Activated CD4-positive, alpha-beta T cell treated with anti-CD3 and anti-CD28 coated beads for 24 hours (primary cell): ENCODE measurements around the gene RPAP3.
A peak's percentile ranks its signal among the peaks of the same experiment; 100 is the strongest.

Source experiments
- DNase-seq, 2 donors: peaks; one replicate each; pipeline ENCODE4 v3.0.0-alpha.2; 2020; ENCODE audit warnings: low read depth in 2 of 2

The RPAP3 gene

DNA sequence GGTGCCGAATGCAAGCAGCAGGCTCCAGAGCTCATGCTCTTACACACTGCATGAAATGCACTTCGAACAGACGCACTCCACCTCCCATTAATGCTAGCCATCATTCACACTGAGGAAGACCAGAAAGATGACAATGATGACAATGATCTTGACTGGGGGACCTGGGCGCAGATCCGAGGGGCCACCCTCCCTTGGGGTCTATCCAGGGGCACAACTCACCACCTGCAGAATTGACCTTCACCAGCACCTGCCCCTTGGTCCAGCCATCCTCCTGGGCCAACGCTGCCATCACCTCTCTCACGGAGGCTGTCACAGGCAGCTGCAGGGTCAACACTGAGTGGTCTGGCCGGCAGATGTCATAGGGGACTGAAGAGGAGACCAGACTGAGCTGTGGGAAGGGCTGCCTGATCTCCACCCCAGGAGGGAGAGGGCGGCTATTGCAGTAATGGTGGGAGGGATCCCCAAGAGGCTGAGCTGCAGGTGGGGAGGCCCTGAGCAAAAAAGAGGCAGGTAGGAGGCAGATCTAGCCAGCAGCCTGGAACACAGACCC lies 37.6 kb upstream of the RPAP3 start:
- DNase-seq = no peak

- DNase-seq = peak; percentile 67 to 74
These were observed 36.5 kb upstream of the RPAP3 start for GRCh38 chr12:47742253-47742825.

DNA sequence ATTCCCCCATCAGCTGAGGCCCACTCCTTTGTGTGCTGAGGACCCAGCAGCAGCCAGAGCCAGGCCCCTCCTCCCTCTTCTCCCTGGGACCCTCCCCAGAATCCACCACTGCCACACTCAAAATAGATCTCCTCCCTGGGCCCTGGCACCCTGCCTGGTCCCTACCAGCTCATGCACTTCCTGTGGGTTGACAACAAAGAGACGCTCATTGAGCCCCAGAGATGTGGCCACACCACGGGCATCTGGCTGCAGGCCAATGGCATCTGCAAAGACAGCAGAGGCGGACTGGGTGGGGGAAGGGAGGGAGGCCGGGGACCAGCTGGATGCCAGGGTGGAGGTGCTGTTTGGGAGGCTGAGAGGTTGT lies 35.5 kb upstream of the RPAP3 start:
- DNase-seq = no peak

GRCh38 chr12:47740606-47741339 lies 34.9 kb upstream of the RPAP3 start:
- DNase-seq = no peak

DNA sequence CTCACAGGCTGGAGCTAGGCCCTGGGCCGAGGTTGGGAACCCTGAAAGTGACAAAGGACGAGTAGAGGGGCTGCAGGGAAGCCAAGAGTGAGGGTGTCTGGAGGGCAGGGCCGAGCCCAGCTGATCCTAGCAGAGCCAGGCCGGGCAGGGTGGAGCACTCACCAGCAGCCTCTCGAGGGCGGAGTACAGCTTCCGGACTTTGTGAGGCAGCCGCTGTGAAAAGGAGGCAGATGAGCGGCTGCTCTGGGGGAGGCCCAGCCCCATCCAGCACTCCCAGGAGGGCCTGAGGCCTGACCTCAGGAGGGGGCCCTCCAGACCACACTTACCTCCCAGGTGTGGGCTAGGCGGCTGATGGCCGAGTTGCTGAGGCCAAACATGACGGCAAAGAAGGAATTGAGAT lies 34.1 kb upstream of the RPAP3 start:
- no peak for DNase-seq

DNA sequence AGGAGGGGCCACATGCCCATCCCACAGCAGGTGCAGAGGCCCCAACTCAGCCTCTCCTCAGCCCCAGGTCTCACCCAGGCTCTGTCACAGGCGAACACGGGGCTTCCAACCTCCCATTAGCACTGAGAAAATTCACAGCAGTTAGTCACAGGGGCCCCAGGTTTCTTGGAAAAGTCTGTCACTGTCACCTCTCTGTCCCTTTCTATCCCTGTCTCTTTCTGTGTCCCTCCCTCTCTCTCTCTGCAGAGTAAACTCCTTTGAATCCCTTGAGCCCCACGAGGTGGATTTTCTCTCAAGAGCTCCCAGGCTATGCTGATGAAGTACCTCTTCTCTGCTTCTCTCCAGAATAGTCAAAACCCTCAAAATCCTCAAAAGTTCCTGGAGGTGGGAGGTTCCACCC lies 33.5 kb upstream of the RPAP3 start:
- no peak for DNase-seq

DNA sequence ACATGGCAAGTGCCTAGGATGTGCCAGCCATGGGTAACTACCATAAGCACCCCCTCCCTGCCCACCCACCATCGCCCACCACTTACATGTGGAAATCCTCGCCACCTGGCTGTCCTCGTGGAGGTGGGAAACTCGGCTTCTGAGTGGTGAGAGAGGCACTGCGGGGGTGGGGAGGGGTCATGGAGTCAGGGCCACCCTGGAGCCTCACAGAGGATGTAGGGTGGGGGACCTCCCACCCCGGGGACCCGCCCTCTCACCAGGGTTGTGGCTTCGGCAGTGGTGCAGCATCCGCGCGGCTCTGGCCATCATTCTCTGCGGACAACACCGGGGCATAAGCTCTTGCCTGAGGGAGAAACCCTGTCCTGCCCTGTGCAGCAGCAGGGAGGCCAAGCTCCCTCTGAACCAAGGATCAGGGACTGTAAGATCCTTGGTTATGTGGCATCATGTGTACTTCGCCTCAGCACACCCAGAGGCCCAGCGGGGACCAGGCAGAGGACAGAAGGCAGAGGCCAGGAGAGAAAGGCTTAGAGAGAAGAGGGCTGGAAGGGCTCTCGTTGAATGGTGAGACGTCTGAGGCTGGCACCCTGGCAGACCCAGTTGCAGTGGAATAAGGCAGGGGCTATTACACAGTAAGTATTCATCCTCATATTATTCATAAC lies 32.2 kb upstream of the RPAP3 start:
- DNase-seq = no peak

DNA sequence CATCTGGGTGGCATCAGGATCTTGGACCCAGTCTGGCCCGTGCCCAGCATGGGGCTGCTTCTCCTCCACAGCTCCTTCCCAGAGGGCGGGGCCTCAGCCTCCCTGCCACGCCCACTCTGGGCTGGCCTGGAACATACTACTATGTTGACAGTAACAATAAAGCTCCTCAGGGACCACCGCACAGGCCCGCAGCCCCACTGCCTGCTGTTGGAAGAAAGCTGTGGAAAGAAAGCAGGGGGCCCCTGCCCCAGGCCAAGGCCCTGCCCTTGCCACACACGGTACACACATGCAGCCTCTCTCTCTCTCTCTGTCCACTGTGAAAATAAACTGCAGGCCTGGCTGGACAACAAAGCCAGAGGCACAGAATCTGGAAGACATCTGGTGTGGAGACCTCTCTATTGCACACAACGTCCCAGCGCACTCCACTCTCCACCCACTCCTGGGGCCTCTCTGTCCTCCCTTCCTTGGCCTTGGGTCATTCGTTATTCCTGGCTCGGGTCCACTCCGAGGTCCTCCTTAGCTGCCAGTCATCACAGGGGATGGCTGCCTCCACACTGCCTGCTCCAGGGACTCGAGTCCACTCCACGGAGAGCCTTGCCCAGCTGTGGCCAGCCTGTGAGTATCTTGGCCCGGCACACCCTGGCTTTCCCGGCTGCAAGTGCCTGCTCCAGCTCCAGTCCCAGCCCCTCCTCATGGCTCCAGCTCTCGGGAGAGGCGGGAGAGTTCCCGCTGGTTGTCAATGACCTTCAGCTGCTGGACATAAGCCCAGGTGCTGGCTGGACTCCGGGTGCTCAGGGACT lies 31.2 kb upstream of the RPAP3 start:
- no peak for DNase-seq

DNA sequence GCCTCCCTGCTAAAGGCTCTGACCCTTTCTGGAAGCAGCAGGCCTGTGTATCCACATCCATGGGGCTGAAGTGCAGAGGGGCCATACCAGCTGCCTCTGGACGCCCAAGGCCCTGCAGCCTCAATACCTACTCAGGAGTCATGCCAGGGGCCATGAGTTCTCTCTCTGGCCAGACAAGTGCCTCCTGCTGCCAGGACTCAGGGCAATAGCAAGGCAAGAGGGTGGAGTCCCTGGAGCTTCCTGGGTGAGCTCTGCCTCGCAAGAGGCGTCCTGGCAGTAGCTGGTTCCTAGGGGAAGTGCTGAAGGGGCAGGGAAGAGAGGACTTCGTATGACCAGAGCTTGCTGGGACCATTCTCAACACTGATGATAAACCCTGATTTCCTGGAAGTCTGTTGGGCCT lies 30.4 kb upstream of the RPAP3 start:
- no peak for DNase-seq

DNA sequence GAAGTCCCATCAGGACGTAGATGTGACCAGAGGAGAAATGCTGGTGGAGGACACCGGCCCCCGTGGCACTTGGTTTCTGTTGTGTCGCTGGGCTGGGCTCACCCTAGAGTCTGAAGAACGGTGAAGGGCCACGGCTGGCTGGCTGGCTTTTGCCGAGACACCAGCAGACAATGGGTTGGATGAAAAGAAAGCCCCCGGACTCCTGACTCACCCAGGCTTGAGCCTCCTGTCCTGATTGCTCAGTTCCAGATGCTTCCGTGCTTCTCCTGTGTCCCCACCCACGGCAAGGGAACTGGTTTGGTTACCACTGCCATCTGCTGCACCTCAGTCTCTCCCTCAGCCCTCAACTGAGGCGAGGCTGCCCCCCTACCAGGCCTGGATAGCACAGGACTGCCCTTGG lies 29.8 kb upstream of the RPAP3 start:
- DNase-seq = no peak

- no peak for DNase-seq
These were observed 29.1 kb upstream of the RPAP3 start for GRCh38 chr12:47734725-47735480.

DNA sequence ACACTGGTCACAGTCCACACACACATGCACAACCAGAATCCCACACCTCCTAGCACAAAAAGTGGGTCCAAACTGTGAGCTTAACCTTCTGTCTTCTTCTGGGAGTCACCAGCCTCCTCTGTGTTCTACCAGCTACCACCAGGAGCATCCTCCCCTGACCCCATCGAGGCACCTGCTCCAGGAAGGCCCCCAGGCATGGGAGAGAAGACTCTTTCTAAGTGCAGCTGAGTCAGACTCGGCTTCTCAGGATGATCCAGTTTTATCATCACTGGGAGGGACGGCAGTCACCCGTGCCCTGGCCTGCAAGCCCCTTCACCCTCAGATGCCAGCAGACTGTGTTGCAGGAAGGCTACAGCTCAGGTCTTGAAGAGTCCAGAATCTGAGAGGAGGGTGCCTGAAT lies 27.3 kb upstream of the RPAP3 start:
- no peak for DNase-seq

GRCh38 chr12:47732504-47732903 lies 26.7 kb upstream of the RPAP3 start:
- DNase-seq = no peak

DNA sequence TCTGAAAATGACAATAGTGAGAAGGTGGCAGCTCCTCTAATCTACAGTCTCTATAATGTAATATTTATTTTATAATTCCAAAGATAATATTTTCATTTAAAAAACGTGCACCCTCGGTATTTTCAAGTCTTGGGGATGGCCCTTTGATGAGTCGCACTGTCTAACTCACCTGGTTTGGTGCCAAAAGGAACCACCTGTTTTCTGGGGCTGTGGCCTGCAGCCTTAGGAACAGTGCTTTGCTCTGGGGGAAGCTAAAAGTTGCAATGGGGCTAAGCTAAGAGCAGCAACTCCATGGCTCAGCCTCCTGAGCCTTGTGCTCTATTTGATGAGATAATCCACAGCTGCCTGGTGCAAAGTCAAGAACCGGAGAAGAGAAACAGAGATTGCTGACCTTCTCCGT lies 25.9 kb upstream of the RPAP3 start:
- DNase-seq = no peak

DNA sequence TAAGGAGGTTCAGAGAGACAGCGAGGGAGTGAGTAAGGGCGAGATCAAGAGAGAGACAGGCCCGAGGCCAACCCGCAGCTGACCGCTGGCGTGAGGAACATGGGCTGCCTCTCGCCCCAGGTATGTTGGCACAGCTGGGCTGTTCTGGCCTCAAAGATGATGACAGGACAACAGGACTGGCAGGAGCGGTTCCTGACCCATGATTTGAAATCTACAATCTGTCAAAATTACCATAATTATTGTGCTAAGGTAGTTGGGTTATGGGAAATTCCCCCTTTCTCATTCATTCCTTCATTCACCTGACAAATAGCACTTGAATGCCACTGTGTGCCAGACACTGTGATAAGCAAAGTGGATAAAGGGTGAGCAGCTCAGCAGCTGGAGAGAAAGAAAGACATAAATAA lies 24.5 kb upstream of the RPAP3 start:
- DNase-seq = no peak

GRCh38 chr12:47729233-47729632 lies 23.4 kb upstream of the RPAP3 start:
- DNase-seq = no peak

DNA sequence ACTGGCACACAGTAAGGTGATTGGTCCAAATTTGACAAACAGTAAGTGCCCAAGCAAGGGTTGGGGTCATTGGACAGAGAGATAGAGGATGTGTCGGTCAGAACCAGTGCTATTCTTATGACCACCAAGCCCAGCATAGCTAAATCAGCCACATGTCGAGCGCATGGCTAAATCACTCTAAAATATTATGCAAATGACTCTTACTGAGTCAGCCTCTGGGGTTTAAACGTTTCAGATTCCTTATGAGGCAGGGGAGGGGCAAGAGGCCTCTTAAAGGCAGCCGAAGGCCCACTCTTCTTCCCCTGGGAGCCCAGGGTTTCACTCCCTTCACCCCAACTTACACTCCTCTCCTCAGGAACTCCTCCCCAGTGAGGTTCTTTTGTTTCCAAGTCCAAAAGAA lies 20.1 kb upstream of the RPAP3 start:
- DNase-seq = no peak

GRCh38 chr12:47725091-47725772 lies 19.4 kb upstream of the RPAP3 start, which contains the start of gene ENDOU:
Gene ENDOU (minus strand): TSS chr12:47725490. CDS start chr12:47725413, 77 bp downstream.
- no peak for DNase-seq

DNA sequence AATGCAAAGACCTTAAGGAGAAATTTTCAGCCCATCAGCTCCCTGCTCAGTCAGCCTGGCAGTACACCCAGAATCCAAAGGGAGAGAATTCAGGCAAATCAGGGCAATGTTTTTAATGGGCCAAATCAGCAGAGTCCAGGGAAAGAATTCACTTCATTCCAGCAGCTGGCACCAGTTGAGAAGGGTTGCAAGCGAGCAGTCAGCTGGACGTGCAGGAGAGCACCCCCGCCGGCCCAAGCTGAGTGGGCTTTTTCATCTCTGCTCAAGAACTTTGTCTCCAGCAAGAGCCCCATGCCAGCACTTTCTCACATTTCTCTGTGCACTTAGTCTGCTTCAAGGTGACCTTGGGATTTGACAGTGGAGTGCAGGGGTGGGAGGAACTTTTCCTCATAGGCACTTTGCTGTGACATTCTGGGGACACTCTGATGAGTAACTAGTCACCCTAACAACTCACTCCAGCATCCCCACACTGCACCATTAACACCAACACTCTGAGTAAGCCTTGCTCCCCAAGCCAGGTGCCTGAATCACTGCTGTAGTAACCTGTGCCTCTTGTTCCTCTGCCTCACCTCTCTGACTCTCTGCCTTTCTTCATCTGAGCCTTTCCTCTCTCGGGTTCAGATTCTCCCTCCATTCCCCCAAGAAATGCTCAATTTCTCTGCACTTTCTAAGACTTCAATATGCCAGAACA lies 17.3 kb upstream of the RPAP3 start:
- DNase-seq = no peak

GRCh38 chr12:47722136-47722834 lies 16.5 kb upstream of the RPAP3 start:
- no peak for DNase-seq
